ENCODE measurements around the gene RBP7.
"Not testable (repeated sequence)": the region's sequence is repeated elsewhere in the genome, so short reads cannot be mapped to it uniquely, and the experiment has no call there.

RBP7 gene

DNA sequence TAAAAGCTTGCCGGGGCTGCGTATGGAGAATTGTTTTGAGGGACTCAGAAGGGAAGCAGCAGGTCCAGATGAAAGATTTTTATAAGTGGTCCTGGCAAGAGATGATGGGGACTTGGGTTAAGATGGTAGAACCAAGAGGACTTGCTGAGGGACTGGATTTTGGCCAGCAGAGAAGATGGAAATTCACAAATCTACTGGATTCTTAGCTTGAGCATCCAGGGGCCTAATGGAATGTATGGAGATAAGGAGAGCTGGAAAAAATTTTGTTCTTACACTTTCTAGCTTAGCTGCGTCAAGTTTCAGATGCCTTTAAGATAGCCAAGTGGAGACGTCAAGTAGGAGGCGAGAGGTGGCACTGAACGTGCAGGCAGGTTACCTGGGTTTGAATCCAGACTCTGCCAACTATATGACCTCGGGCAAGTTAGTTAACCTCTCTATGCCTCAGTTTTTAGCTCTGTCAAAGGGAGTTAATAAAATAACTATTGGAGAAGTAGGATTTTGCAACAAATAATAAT, 3.4 kb upstream of the RBP7 start:
- no peaks in the 10 kb centered on the region for H3K9me3 ChIP-seq (replicated peaks; ENCODE audit: insufficient read depth, low read length)
- H4K20me1 ChIP-seq (ENCODE audit: insufficient read depth, low read length), result no peaks in the 10 kb centered on the region
- no peaks in the 10 kb centered on the region for H3K79me2 ChIP-seq (ENCODE audit: low read length)
- TF ChIP-seq, protein P1, sequence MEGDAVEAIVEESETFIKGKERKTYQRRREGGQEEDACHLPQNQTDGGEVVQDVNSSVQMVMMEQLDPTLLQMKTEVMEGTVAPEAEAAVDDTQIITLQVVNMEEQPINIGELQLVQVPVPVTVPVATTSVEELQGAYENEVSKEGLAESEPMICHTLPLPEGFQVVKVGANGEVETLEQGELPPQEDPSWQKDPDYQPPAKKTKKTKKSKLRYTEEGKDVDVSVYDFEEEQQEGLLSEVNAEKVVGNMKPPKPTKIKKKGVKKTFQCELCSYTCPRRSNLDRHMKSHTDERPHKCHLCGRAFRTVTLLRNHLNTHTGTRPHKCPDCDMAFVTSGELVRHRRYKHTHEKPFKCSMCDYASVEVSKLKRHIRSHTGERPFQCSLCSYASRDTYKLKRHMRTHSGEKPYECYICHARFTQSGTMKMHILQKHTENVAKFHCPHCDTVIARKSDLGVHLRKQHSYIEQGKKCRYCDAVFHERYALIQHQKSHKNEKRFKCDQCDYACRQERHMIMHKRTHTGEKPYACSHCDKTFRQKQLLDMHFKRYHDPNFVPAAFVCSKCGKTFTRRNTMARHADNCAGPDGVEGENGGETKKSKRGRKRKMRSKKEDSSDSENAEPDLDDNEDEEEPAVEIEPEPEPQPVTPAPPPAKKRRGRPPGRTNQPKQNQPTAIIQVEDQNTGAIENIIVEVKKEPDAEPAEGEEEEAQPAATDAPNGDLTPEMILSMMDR (IDR thresholded peaks at IDR 0.05; ENCODE audit: low read length), result no peak
- TF ChIP-seq EZH2phosphoT487 (IDR thresholded peaks at IDR 0.05; ENCODE audit: low read length), result no peak
- TF ChIP-seq EZH2 (optimal IDR thresholded peaks at IDR 0.05; ENCODE audit: low read depth, low read length), result no peak
- peaks cover 22% of the 10 kb centered on the region for H3K4me1 ChIP-seq (ENCODE audit: low read length)
- H3K27ac ChIP-seq (ENCODE audit: low read length), result no peak overlapping the region
- H3F3A ChIP-seq (ENCODE audit: insufficient read depth, low read length), result peaks cover 9% of the 10 kb centered on the region
- no peak overlapping the region for H3K9ac ChIP-seq (ENCODE audit: low read length)
- no peak for DNase-seq
- H3K4me3 ChIP-seq (ENCODE audit: low read length), result no peak overlapping the region
- no peak overlapping the region for H2AFZ ChIP-seq (ENCODE audit: low read length)
- H3K27me3 ChIP-seq (replicated peaks; ENCODE audit: insufficient read depth, low read length), result no peaks in the 10 kb centered on the region
- no peak overlapping the region for H3K4me2 ChIP-seq (ENCODE audit: low read depth, low read length)
- no peaks in the 10 kb centered on the region for H3K36me3 ChIP-seq (replicated peaks; ENCODE audit: insufficient read depth, low read length)
- H3K9me2 ChIP-seq (replicated peaks; ENCODE audit: insufficient read depth, low read length), result no peaks in the 10 kb centered on the region

DNA sequence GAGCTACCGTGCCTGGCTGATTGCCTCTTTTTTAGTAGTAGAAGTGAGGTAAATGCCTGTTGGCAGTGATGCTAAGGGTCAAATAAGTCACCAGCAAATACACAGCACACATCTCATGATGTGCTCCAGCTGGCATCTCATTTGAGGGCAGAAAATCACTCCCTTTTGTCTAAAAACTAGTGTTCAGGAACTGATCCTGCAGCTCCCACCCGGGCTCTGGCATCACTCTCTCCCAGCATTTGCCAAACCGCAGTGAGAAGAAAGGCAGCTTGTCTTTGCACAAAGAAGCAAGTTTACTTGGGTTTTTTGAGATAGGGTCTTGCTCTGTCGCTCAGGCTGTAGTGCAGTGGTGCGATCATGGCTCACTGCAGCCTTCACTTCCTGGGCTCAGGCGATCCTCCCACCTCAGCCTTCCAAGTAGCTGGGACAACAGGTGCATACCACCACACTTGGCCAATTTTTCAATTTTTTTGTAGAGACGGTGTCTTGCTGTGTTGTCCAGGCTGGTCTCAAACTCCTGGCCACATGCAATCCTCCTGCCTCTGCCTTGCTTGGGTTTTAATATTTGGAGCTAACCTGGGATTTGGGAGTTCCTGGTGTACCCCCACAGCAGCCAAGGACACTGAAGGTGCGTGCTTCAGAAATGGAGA, 4.1 kb downstream of the RBP7 start:
- Histone ChIP-seq H3K36me3 (replicated peaks; ENCODE audit: insufficient read depth, low read length) (no peaks in the 10 kb centered on the region), H3K4me3 (ENCODE audit: low read length) (no peak overlapping the region), H3K27ac (ENCODE audit: low read length) (no peak overlapping the region), H3K9me2 (replicated peaks; ENCODE audit: insufficient read depth, low read length) (no peaks in the 10 kb centered on the region), H3K4me1 (ENCODE audit: low read length) (no peaks in the 10 kb centered on the region), H4K20me1 (ENCODE audit: insufficient read depth, low read length) (no peaks in the 10 kb centered on the region), H3K9ac (ENCODE audit: low read length) (no peak overlapping the region), H3K79me2 (ENCODE audit: low read length) (no peaks in the 10 kb centered on the region), H3K4me2 (ENCODE audit: low read depth, low read length) (no peak overlapping the region), H2AFZ (ENCODE audit: low read length) (no peak overlapping the region), H3K9me3 (replicated peaks; ENCODE audit: insufficient read depth, low read length) (no peaks in the 10 kb centered on the region), H3F3A (ENCODE audit: insufficient read depth, low read length) (no peaks in the 10 kb centered on the region), H3K27me3 (replicated peaks; ENCODE audit: insufficient read depth, low read length) (no peaks in the 10 kb centered on the region)
- DNase-seq, result no peak
- no peak for TF ChIP-seq EZH2phosphoT487 (IDR thresholded peaks at IDR 0.05; ENCODE audit: low read length)
- TF ChIP-seq EZH2 (optimal IDR thresholded peaks at IDR 0.05; ENCODE audit: low read depth, low read length), result no peak
- TF ChIP-seq, protein P1 (IDR thresholded peaks at IDR 0.05; ENCODE audit: low read length), result no peak

DNA sequence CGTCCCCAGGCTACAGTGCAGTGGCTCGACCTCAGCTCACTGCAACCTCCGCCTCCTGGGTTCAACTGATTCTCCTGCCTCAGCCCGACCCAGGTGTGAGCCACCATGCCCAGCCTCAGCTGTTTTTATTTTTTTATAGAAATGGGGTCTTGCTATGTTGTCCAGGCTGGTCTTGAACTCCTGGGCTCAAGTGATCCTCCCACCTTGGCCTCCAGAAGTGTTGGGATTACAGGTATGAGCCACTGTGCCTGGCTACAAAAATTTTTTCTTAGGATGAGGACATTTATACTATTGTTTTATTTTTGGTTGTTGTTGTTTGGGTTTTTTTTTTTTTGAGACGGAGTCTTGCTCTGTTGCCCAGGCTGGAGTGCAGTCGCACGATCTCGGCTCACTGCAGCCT, 8.2 kb downstream of the RBP7 start:
- not testable (repeated sequence) for H4K20me1 ChIP-seq (ENCODE audit: insufficient read depth, low read length); H3K4me2 ChIP-seq (ENCODE audit: low read depth, low read length); H3K9me2 ChIP-seq (replicated peaks; ENCODE audit: insufficient read depth, low read length); H2AFZ ChIP-seq (ENCODE audit: low read length); H3K36me3 ChIP-seq (replicated peaks; ENCODE audit: insufficient read depth, low read length); H3K27me3 ChIP-seq (replicated peaks; ENCODE audit: insufficient read depth, low read length); H3K27ac ChIP-seq (ENCODE audit: low read length); H3F3A ChIP-seq (ENCODE audit: insufficient read depth, low read length); H3K9ac ChIP-seq (ENCODE audit: low read length); H3K4me3 ChIP-seq (ENCODE audit: low read length); DNase-seq; H3K9me3 ChIP-seq (replicated peaks; ENCODE audit: insufficient read depth, low read length); H3K79me2 ChIP-seq (ENCODE audit: low read length); H3K4me1 ChIP-seq (ENCODE audit: low read length)

DNA sequence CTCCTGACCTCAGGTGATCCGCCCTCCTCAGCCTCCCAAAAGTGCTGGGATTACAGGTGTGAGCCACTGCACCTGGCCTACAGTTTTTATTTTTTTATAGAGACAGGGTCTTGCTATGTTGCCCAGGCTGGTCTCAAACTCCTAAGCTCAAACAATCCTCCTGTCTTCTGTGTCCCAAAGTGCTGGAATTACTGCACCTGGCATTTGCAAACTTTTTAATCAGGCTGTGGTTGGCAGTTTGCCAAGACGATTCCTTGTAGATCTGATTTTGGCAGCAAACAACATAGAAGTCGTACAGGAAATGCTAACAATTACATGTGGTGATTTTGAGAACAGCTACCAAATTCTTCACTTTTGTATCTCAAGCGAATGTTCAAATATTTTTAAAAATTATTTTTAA, 10.1 kb downstream of the RBP7 start:
- H3K79me2 ChIP-seq (ENCODE audit: low read length), result no peaks in the 10 kb centered on the region
- no peak overlapping the region for H3K9ac ChIP-seq (ENCODE audit: low read length)
- no peaks in the 10 kb centered on the region for H3K36me3 ChIP-seq (replicated peaks; ENCODE audit: insufficient read depth, low read length)
- no peaks in the 10 kb centered on the region for H3F3A ChIP-seq (ENCODE audit: insufficient read depth, low read length)
- no peaks in the 10 kb centered on the region for H3K9me2 ChIP-seq (replicated peaks; ENCODE audit: insufficient read depth, low read length)
- H3K9me3 ChIP-seq (replicated peaks; ENCODE audit: insufficient read depth, low read length), result no peaks in the 10 kb centered on the region
- no peaks in the 10 kb centered on the region for H3K4me1 ChIP-seq (ENCODE audit: low read length)
- no peak overlapping the region for H3K27ac ChIP-seq (ENCODE audit: low read length)
- no peaks in the 10 kb centered on the region for H3K27me3 ChIP-seq (replicated peaks; ENCODE audit: insufficient read depth, low read length)
- H3K4me3 ChIP-seq (ENCODE audit: low read length), result no peak overlapping the region
- no peak overlapping the region for H3K4me2 ChIP-seq (ENCODE audit: low read depth, low read length)
- TF ChIP-seq EZH2 (optimal IDR thresholded peaks at IDR 0.05; ENCODE audit: low read depth, low read length), result no peak
- TF ChIP-seq, protein P1 (IDR thresholded peaks at IDR 0.05; ENCODE audit: low read length), result no peak
- TF ChIP-seq EZH2phosphoT487 (IDR thresholded peaks at IDR 0.05; ENCODE audit: low read length), result no peak
- no peak for DNase-seq
- H4K20me1 ChIP-seq (ENCODE audit: insufficient read depth, low read length), result no peaks in the 10 kb centered on the region
- no peak overlapping the region for H2AFZ ChIP-seq (ENCODE audit: low read length)
